ENCODE results near the gene PEX1. TPM values are rescaled to one million over a fixed set of nuclear protein-coding genes. Genes with fewer than 3 reads are reported as not detected.
A peak's percentile ranks its signal among the peaks of the same experiment; 100 is the strongest.

The PEX1 gene
- total and polyA plus RNA-seq, 2 of the 4 experiments (the other 2 are of a cell fraction): 8.1 to 12.7 TPM

DNA sequence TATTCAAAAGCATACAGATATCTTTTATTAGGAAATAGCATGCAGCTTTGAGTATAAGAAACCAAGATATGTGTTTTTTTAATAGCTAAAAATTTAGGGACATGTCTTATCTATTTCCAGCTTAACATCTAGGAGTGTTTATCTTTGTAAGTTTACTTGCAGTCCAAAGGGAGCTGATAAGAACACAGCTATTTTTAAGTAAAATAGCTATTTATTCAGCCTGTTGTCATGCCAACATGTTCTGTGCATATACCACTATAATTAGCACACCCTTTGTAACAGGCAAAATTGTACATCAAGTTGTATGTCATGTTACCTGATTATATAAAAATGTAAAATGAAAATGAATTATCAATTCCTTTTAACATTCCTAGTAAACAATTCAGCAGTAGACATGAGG, 32.3 kb upstream of the PEX1 start:
- DNase-seq: peak; percentile 15
- peaks cover 3 to 8% of the 10 kb centered on the region in 2 experiments; a peak in 3 of 4 replicates for H3K79me1 ChIP-seq (ENCODE audit: low read depth in 1 of 2, low read length in 2 of 2)
- dilution Hi-C loops (cut with HindIII; ENCODE audit: low sequenced_read_pairs, unreplicated experiment): no loop called here
- no peak overlapping the region for H3K14ac ChIP-seq (replicated peaks; ENCODE audit: low read depth, low read length)
- H2AK9ac ChIP-seq (replicated peaks; ENCODE audit: low read depth, low read length, poor library complexity): no peak overlapping the region
- no peak overlapping the region for H2AK5ac ChIP-seq (ENCODE audit: low read depth, low read length)
- H2AFZ ChIP-seq (replicated peaks; ENCODE audit: low read length, poor library complexity): no peak overlapping the region
- no TSS peak for BruUV-seq (replicated peaks)
- in situ Hi-C loops (cut with MboI; ENCODE audit: low sequenced_read_pairs): no loop called here
- POLR2A ChIA-PET (ENCODE audit: unreplicated experiment): no interaction called here
- TF ChIP-seq FOS (IDR thresholded peaks at IDR 0.05; ENCODE audit: low read depth, low read length): no peak
- TF ChIP-seq POLR2A (IDR thresholded peaks at IDR 0.05; ENCODE audit: low read depth, low read length): no peak
- TF ChIP-seq RFX5 (IDR thresholded peaks at IDR 0.05; ENCODE audit: low read depth, low read length): no peak
- no peak for TF ChIP-seq BHLHE40 (IDR thresholded peaks at IDR 0.05; ENCODE audit: low read depth, low read length)
- TF ChIP-seq CEBPB (IDR thresholded peaks at IDR 0.05; ENCODE audit: low read depth, low read length): no peak
- TF ChIP-seq, protein P1, sequence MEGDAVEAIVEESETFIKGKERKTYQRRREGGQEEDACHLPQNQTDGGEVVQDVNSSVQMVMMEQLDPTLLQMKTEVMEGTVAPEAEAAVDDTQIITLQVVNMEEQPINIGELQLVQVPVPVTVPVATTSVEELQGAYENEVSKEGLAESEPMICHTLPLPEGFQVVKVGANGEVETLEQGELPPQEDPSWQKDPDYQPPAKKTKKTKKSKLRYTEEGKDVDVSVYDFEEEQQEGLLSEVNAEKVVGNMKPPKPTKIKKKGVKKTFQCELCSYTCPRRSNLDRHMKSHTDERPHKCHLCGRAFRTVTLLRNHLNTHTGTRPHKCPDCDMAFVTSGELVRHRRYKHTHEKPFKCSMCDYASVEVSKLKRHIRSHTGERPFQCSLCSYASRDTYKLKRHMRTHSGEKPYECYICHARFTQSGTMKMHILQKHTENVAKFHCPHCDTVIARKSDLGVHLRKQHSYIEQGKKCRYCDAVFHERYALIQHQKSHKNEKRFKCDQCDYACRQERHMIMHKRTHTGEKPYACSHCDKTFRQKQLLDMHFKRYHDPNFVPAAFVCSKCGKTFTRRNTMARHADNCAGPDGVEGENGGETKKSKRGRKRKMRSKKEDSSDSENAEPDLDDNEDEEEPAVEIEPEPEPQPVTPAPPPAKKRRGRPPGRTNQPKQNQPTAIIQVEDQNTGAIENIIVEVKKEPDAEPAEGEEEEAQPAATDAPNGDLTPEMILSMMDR (conservative IDR thresholded peaks at IDR 0.05; ENCODE audit: low read depth, low read length): no peak
- TF ChIP-seq MXI1 (IDR thresholded peaks at IDR 0.05; ENCODE audit: borderline replicate concordance, low read depth, low read length): no peak
- no peak for TF ChIP-seq RCOR1 (IDR thresholded peaks at IDR 0.05; ENCODE audit: insufficient replicate concordance, low read length)
- no peak for TF ChIP-seq CHD1 (IDR thresholded peaks at IDR 0.05; ENCODE audit: low read depth, low read length)
- no peak overlapping the region for H3K9ac ChIP-seq (ENCODE audit: low read depth, low read length)
- no peak overlapping the region for H2BK120ac ChIP-seq (ENCODE audit: low read depth, low read length)
- no peak overlapping the region for H3K27ac ChIP-seq (ENCODE audit: insufficient read depth, low read length)
- H3K18ac ChIP-seq (ENCODE audit: low read depth, low read length): no peak overlapping the region
- H4K20me1 ChIP-seq (ENCODE audit: insufficient read depth, low read length): no peaks in the 10 kb centered on the region; the same call in 1 of the 2 replicates
- no peak overlapping the region for H4K5ac ChIP-seq (ENCODE audit: low read depth, low read length)
- CTCF ChIA-PET: interaction anchor here (0.5 kb wide), 1 partner anchor 1834 kb away, joined by 3 read pairs; no protein-coding TSS in a partner anchor
- H3K36me3 ChIP-seq (ENCODE audit: control insufficient read depth, insufficient read depth, low read length): peaks cover 6% of the 10 kb centered on the region; the same call in 1 of the 2 replicates
- no peaks in the 10 kb centered on the region for H3K9me1 ChIP-seq (ENCODE audit: insufficient read depth, low read length)
- no peak overlapping the region for H3K4me3 ChIP-seq (ENCODE audit: insufficient read depth, low read depth, low read length)
- H3K4ac ChIP-seq (ENCODE audit: low read depth, low read length): no peak overlapping the region
- ATAC-seq (ENCODE audit: low read depth): peak; percentile 27; the same call in 1 of the 2 replicates
- no peaks in the 10 kb centered on the region for H3K4me1 ChIP-seq (ENCODE audit: control insufficient read depth, insufficient read depth, low read length)
- no peaks in the 10 kb centered on the region for H3K27me3 ChIP-seq (ENCODE audit: control insufficient read depth, insufficient read depth, low read length)
- no peak overlapping the region for H3K23ac ChIP-seq (ENCODE audit: low read depth, low read length)
- H3K56ac ChIP-seq (ENCODE audit: extremely low read depth, insufficient read depth, low read length): no peak overlapping the region
- H2BK20ac ChIP-seq (ENCODE audit: low read depth, low read length): no peak overlapping the region
- no peak overlapping the region for H2BK15ac ChIP-seq (ENCODE audit: low read depth, low read length)
- H2BK5ac ChIP-seq (ENCODE audit: low read depth, low read length, poor library complexity, severe bottlenecking): no peak overlapping the region
- H4K91ac ChIP-seq (ENCODE audit: insufficient read depth, low read depth, low read length): no peak overlapping the region
- H3K4me2 ChIP-seq (ENCODE audit: low read depth, low read length): no peak overlapping the region
- no peaks in the 10 kb centered on the region for H3K9me3 ChIP-seq (ENCODE audit: control insufficient read depth, insufficient read depth, low read length)
- no peak overlapping the region for H4K8ac ChIP-seq (ENCODE audit: low read depth in 2 of 2, low read length in 2 of 2)
- intact Hi-C loops (cut with micrococcal nuclease): no loop called here

Data from IMR-90 (cell line).